Erythroblast (primary cell): ENCODE results near the gene EEF1AKMT2.
A peak's percentile ranks its signal among the peaks of the same experiment; 100 is the strongest.
"Not testable (repeated sequence)": the region's sequence is repeated elsewhere in the genome, so short reads cannot be mapped to it uniquely, and the experiment has no call there.

Source experiments
- DNase-seq, 2 experiments: peaks; one replicate each; lab custom pipeline; 2025; lab: John Stamatoyannopoulos, UW
- GATA1 ChIP-seq: IDR thresholded peaks from 2 replicates; pipeline ENCODE4 v1.6.1; 2011; ENCODE audit warnings: low read depth, mild to moderate bottlenecking, control low read depth, low read length, moderate library complexity
- POLR2A ChIP-seq: IDR thresholded peaks from 2 replicates; pipeline ENCODE4 v1.6.1; 2011; ENCODE audit warnings: mild to moderate bottlenecking, low read length

The EEF1AKMT2 gene

GRCh38 chr10:124791547-124792348 is at the start of gene EEF1AKMT2:
Gene EEF1AKMT2 (minus strand): TSS chr10:124791887. CDS start chr10:124791833, 54 bp downstream.
- DNase-seq: peak; percentile 92 to 94
- TF ChIP-seq POLR2A (peak; percentile 94), GATA1 (no peak)

- TF ChIP-seq POLR2A: no peak
- no peak for TF ChIP-seq GATA1
- no peak for DNase-seq
These were observed 46.0 kb upstream of the EEF1AKMT2 start for GRCh38 chr10:124837687-124838086.

GRCh38 chr10:124831116-124831515 is 39.4 kb upstream of the EEF1AKMT2 start:
- DNase-seq: no peak
- no peak for TF ChIP-seq POLR2A
- no peak for TF ChIP-seq GATA1

GRCh38 chr10:124830445-124830844 is 38.8 kb upstream of the EEF1AKMT2 start:
- no peak for DNase-seq
- TF ChIP-seq GATA1: no peak
- no peak for TF ChIP-seq POLR2A

GRCh38 chr10:124829447-124830115 is 37.9 kb upstream of the EEF1AKMT2 start:
- DNase-seq: no peak
- TF ChIP-seq POLR2A: no peak
- TF ChIP-seq GATA1: no peak

GRCh38 chr10:124827474-124827873 is 35.8 kb upstream of the EEF1AKMT2 start:
- TF ChIP-seq GATA1: no peak
- no peak for TF ChIP-seq POLR2A
- DNase-seq: peak; percentile 25 to 54

GRCh38 chr10:124826262-124826661 is 34.6 kb upstream of the EEF1AKMT2 start:
- DNase-seq: no peak
- TF ChIP-seq GATA1: no peak
- TF ChIP-seq POLR2A: no peak

- TF ChIP-seq POLR2A (no peak), GATA1 (no peak)
- DNase-seq: no peak
These were observed 34.0 kb upstream of the EEF1AKMT2 start for GRCh38 chr10:124825702-124826101.

- not testable (repeated sequence) for DNase-seq
These were observed 33.2 kb upstream of the EEF1AKMT2 start for GRCh38 chr10:124824932-124825331.

GRCh38 chr10:124824507-124824906 is 32.8 kb upstream of the EEF1AKMT2 start:
- TF ChIP-seq POLR2A (no peak), GATA1 (no peak)

GRCh38 chr10:124821520-124821919 is 29.8 kb upstream of the EEF1AKMT2 start:
- TF ChIP-seq POLR2A: no peak
- TF ChIP-seq GATA1: no peak
- DNase-seq: no peak

More at GRCh38 chr10:124824507-124824906, 32.8 kb upstream of the EEF1AKMT2 start:
- no peak for DNase-seq

- TF ChIP-seq POLR2A (no peak), GATA1 (no peak)
- DNase-seq: no peak
These were observed 28.4 kb upstream of the EEF1AKMT2 start for GRCh38 chr10:124820121-124820520.

- TF ChIP-seq POLR2A: no peak
- TF ChIP-seq GATA1: no peak
- peak in 1 of 2 experiments; percentile 66 for DNase-seq
These were observed 10.6 kb upstream of the EEF1AKMT2 start for GRCh38 chr10:124802313-124802675.

GRCh38 chr10:124799211-124799610 is 7.5 kb upstream of the EEF1AKMT2 start:
- TF ChIP-seq GATA1: no peak
- no peak for TF ChIP-seq POLR2A
- no peak for DNase-seq

GRCh38 chr10:124798781-124799180 is 7.1 kb upstream of the EEF1AKMT2 start:
- DNase-seq: no peak
- TF ChIP-seq POLR2A (no peak), GATA1 (no peak)
